Measurements from ENCODE around the gene CA10. TPM values are rescaled to one million over a fixed set of nuclear protein-coding genes. Genes with fewer than 3 reads are reported as not detected.

Gene CA10
- polyA plus RNA-seq, 1 donor from 2014 or later: 6.2 TPM

- H3K36me3 ChIP-seq (ENCODE audit: insufficient read depth, low read length): no peaks in the 10 kb centered on the region
- H3K4me3 ChIP-seq (ENCODE audit: low read length): no peak overlapping the region
- H3K27ac ChIP-seq (ENCODE audit: low read length): no peak overlapping the region
- TF ChIP-seq EZH2 (IDR thresholded peaks at IDR 0.05; ENCODE audit: borderline replicate concordance, insufficient read depth, low read length, poor library complexity, severe bottlenecking) (no peak), REST (IDR thresholded peaks at IDR 0.05; ENCODE audit: borderline replicate concordance) (no peak), POLR2AphosphoS5 (IDR thresholded peaks at IDR 0.05) (no peak), CTCF (IDR thresholded peaks at IDR 0.05; ENCODE audit: poor library complexity, severe bottlenecking) (no peak)
- no peaks in the 10 kb centered on the region for H3K79me2 ChIP-seq (replicated peaks; ENCODE audit: insufficient read depth, low read length)
- H4K20me1 ChIP-seq (ENCODE audit: insufficient read depth): no peaks in the 10 kb centered on the region
- H3K27me3 ChIP-seq (ENCODE audit: insufficient read depth, low read depth, low read length): no peaks in the 10 kb centered on the region
- no peak overlapping the region for H3K9ac ChIP-seq (ENCODE audit: low read length)
- H3K9me2 ChIP-seq (ENCODE audit: insufficient read depth, low read length): no peaks in the 10 kb centered on the region
- no peaks in the 10 kb centered on the region for H3K9me3 ChIP-seq (ENCODE audit: low read length)
- no peaks in the 10 kb centered on the region for H3F3A ChIP-seq (ENCODE audit: insufficient read depth, low read length, poor library complexity, severe bottlenecking)
- no peak overlapping the region for H2AFZ ChIP-seq (ENCODE audit: low read depth, low read length)
- H3K4me2 ChIP-seq (ENCODE audit: low read length): no peak overlapping the region
These were observed 474.3 kb downstream of the CA10 start for GRCh38 chr17:51684214-51684613.

GRCh38 chr17:51683291-51683690 lies 475.2 kb downstream of the CA10 start:
- no peak overlapping the region for H3K27ac ChIP-seq (ENCODE audit: low read length)
- no peak overlapping the region for H3K9ac ChIP-seq (ENCODE audit: low read length)
- H4K20me1 ChIP-seq (ENCODE audit: insufficient read depth): no peaks in the 10 kb centered on the region
- H3K27me3 ChIP-seq (ENCODE audit: insufficient read depth, low read depth, low read length): no peaks in the 10 kb centered on the region
- no peaks in the 10 kb centered on the region for H3K9me2 ChIP-seq (ENCODE audit: insufficient read depth, low read length)
- no peaks in the 10 kb centered on the region for H3K36me3 ChIP-seq (ENCODE audit: insufficient read depth, low read length)
- H2AFZ ChIP-seq (ENCODE audit: low read depth, low read length): no peak overlapping the region
- no peak overlapping the region for H3K4me2 ChIP-seq (ENCODE audit: low read length)
- H3K4me3 ChIP-seq (ENCODE audit: low read length): no peak overlapping the region
- H3K79me2 ChIP-seq (replicated peaks; ENCODE audit: insufficient read depth, low read length): no peaks in the 10 kb centered on the region
- no peaks in the 10 kb centered on the region for H3K9me3 ChIP-seq (ENCODE audit: low read length)
- H3F3A ChIP-seq (ENCODE audit: insufficient read depth, low read length, poor library complexity, severe bottlenecking): no peaks in the 10 kb centered on the region
- no peak for TF ChIP-seq EZH2 (IDR thresholded peaks at IDR 0.05; ENCODE audit: borderline replicate concordance, insufficient read depth, low read length, poor library complexity, severe bottlenecking)
- no peak for TF ChIP-seq RAD21 (conservative IDR thresholded peaks at IDR 0.05)
- no peak for TF ChIP-seq CTCF (IDR thresholded peaks at IDR 0.05; ENCODE audit: poor library complexity, severe bottlenecking)
- no peak for TF ChIP-seq SMC3 (conservative IDR thresholded peaks at IDR 0.05; ENCODE audit: poor library complexity)
- no peak for TF ChIP-seq MXI1 (conservative IDR thresholded peaks at IDR 0.05; ENCODE audit: poor library complexity, severe bottlenecking)
- TF ChIP-seq POLR2AphosphoS5 (IDR thresholded peaks at IDR 0.05): no peak
- no peak for TF ChIP-seq TAF1 (IDR thresholded peaks at IDR 0.05; ENCODE audit: low read depth)
- TF ChIP-seq REST (IDR thresholded peaks at IDR 0.05; ENCODE audit: borderline replicate concordance): no peak
- no peak for TF ChIP-seq EP300 (conservative IDR thresholded peaks at IDR 0.05; ENCODE audit: poor library complexity, severe bottlenecking)
